ENCODE measurements around the gene HPSE.

- no peak for TF ChIP-seq CTCF (IDR thresholded peaks at IDR 0.05)
- TF ChIP-seq POLR2A (IDR thresholded peaks at IDR 0.05), result no peak
Observed at GRCh38 chr4:83339573-83339972, 4.9 kb upstream of the HPSE start.

Data from tibial nerve (tissue), 3 donors.